ENCODE measurements around the gene EYS. TPM values are rescaled to one million over a fixed set of nuclear protein-coding genes. Genes with fewer than 3 reads are reported as not detected.

The EYS gene
- polyA plus RNA-seq, 2 of the 4 experiments (the other 2 are of a cell fraction): 0.03 to 0.06 TPM

DNA sequence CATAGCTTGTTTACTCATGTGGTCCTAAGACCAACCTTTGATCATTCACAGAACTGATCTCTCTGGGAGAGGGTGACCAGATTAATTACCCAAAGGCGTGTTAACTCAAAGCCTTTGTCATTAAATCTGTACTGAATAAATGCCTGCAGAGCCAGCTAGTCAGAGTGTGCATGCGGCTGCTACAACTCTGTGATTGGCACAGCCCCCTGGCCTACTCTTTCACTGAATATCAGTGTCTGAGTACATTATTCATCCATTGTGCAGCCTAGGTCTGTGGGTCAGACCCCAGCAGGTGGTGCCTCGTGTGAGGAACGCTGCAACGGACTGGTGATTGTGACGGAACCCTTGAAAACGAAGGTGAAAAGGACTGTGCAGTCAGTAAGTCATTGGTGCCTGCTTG is 1407.8 kb downstream of the EYS start:
- WGBS (ENCODE audit: missing lambda C conversion rate): 52% methylated on average over 6 of the region's 7 CpGs
- no peak for DNase-seq (ENCODE audit: low read depth in 1 of 2, low spot score in 1 of 2)
- ChIA-PET CTCF (no interaction called here), POLR2A (no interaction called here)
- ATAC-seq: no peak
- FAIRE-seq: no peak
- no peak overlapping the region for H3K4me3 ChIP-seq
- no peaks in the 10 kb centered on the region for H3K4me1 ChIP-seq
- TF ChIP-seq JUN (IDR thresholded peaks at IDR 0.05) (no peak), RAD21 (conservative IDR thresholded peaks at IDR 0.05 in 1 of 2, IDR thresholded peaks at IDR 0.05 in 1 of 2) (no peak), ESRRA (IDR thresholded peaks at IDR 0.05; ENCODE audit: borderline replicate concordance, low read length) (no peak), POLR2AphosphoS2 (conservative IDR thresholded peaks at IDR 0.05; ENCODE audit: low read length) (no peak), NPAS2 (CRISPR knock-in tag; IDR thresholded peaks at IDR 0.05; ENCODE audit: borderline replicate concordance) (no peak), FOXS1 (CRISPR knock-in tag; IDR thresholded peaks at IDR 0.05) (no peak), ZC3H11A (IDR thresholded peaks at IDR 0.05) (no peak), CBX8 (IDR thresholded peaks at IDR 0.05) (no peak), PHF8 (IDR thresholded peaks at IDR 0.05; ENCODE audit: borderline replicate concordance, low read depth) (no peak), RFX5 (IDR thresholded peaks at IDR 0.05) (no peak), FOSB (CRISPR knock-in tag; IDR thresholded peaks at IDR 0.05) (no peak), BHLHE40 (IDR thresholded peaks at IDR 0.05; ENCODE audit: low read depth, low read length) (no peak), CHD4 (IDR thresholded peaks at IDR 0.05; ENCODE audit: borderline replicate concordance) (no peak)
- TF ChIP-seq, protein P1, sequence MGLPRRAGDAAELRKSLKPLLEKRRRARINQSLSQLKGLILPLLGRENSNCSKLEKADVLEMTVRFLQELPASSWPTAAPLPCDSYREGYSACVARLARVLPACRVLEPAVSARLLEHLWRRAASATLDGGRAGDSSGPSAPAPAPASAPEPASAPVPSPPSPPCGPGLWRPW (IDR thresholded peaks at IDR 0.05): no peak
- TF ChIP-seq, protein P2, sequence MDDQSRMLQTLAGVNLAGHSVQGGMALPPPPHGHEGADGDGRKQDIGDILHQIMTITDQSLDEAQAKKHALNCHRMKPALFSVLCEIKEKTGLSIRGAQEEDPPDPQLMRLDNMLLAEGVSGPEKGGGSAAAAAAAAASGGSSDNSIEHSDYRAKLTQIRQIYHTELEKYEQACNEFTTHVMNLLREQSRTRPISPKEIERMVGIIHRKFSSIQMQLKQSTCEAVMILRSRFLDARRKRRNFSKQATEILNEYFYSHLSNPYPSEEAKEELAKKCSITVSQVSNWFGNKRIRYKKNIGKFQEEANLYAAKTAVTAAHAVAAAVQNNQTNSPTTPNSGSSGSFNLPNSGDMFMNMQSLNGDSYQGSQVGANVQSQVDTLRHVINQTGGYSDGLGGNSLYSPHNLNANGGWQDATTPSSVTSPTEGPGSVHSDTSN (IDR thresholded peaks at IDR 0.05): no peak
- TF ChIP-seq, protein P3, sequence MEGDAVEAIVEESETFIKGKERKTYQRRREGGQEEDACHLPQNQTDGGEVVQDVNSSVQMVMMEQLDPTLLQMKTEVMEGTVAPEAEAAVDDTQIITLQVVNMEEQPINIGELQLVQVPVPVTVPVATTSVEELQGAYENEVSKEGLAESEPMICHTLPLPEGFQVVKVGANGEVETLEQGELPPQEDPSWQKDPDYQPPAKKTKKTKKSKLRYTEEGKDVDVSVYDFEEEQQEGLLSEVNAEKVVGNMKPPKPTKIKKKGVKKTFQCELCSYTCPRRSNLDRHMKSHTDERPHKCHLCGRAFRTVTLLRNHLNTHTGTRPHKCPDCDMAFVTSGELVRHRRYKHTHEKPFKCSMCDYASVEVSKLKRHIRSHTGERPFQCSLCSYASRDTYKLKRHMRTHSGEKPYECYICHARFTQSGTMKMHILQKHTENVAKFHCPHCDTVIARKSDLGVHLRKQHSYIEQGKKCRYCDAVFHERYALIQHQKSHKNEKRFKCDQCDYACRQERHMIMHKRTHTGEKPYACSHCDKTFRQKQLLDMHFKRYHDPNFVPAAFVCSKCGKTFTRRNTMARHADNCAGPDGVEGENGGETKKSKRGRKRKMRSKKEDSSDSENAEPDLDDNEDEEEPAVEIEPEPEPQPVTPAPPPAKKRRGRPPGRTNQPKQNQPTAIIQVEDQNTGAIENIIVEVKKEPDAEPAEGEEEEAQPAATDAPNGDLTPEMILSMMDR (IDR thresholded peaks at IDR 0.05): no peak
- TF ChIP-seq, protein P4, sequence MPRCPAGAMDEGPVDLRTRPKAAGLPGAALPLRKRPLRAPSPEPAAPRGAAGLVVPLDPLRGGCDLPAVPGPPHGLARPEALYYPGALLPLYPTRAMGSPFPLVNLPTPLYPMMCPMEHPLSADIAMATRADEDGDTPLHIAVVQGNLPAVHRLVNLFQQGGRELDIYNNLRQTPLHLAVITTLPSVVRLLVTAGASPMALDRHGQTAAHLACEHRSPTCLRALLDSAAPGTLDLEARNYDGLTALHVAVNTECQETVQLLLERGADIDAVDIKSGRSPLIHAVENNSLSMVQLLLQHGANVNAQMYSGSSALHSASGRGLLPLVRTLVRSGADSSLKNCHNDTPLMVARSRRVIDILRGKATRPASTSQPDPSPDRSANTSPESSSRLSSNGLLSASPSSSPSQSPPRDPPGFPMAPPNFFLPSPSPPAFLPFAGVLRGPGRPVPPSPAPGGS (IDR thresholded peaks at IDR 0.05): no peak
- TF ChIP-seq, protein P5, sequence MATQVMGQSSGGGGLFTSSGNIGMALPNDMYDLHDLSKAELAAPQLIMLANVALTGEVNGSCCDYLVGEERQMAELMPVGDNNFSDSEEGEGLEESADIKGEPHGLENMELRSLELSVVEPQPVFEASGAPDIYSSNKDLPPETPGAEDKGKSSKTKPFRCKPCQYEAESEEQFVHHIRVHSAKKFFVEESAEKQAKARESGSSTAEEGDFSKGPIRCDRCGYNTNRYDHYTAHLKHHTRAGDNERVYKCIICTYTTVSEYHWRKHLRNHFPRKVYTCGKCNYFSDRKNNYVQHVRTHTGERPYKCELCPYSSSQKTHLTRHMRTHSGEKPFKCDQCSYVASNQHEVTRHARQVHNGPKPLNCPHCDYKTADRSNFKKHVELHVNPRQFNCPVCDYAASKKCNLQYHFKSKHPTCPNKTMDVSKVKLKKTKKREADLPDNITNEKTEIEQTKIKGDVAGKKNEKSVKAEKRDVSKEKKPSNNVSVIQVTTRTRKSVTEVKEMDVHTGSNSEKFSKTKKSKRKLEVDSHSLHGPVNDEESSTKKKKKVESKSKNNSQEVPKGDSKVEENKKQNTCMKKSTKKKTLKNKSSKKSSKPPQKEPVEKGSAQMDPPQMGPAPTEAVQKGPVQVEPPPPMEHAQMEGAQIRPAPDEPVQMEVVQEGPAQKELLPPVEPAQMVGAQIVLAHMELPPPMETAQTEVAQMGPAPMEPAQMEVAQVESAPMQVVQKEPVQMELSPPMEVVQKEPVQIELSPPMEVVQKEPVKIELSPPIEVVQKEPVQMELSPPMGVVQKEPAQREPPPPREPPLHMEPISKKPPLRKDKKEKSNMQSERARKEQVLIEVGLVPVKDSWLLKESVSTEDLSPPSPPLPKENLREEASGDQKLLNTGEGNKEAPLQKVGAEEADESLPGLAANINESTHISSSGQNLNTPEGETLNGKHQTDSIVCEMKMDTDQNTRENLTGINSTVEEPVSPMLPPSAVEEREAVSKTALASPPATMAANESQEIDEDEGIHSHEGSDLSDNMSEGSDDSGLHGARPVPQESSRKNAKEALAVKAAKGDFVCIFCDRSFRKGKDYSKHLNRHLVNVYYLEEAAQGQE (IDR thresholded peaks at IDR 0.05): no peak
- no peak overlapping the region for H3K27ac ChIP-seq
- H3K9me3 ChIP-seq: no peaks in the 10 kb centered on the region
- no peak overlapping the region for H3K4me2 ChIP-seq

DNA sequence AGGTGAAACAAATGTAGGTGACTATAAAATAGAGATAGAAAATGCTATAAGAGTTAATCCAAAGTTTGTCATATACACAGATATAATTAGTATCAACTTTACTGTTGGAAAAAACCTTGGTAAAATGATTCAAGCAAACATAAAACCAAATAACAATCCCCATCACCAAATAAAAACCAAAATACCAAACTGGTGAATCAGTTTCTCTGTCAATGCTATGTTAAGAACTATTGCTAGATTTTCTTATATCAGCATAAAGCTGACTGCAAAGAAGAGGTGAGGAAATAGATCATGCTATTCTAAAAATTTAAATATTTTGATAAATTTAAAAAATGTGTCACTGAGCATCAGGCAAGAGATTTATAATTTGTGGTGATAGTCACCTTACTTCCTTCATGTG is 1413.0 kb downstream of the EYS start:
- H3K27ac ChIP-seq: no peak overlapping the region
- FAIRE-seq: no peak
- ChIA-PET POLR2A (no interaction called here), CTCF (interaction anchor here (1.2 kb wide), 1 partner anchor 10 kb away, joined by 3 read pairs; no protein-coding TSS in a partner anchor)
- no peaks in the 10 kb centered on the region for H3K9me3 ChIP-seq
- H3K4me3 ChIP-seq: no peak overlapping the region
- H3K4me2 ChIP-seq: no peak overlapping the region
- DNase-seq (ENCODE audit: low read depth in 1 of 2, low spot score in 1 of 2): no peak
- H3K4me1 ChIP-seq: no peaks in the 10 kb centered on the region
- no peak for ATAC-seq
- TF ChIP-seq RFX5 (IDR thresholded peaks at IDR 0.05) (no peak), NFE2L2 (conservative IDR thresholded peaks at IDR 0.05; ENCODE audit: low read length) (no peak), CBX8 (IDR thresholded peaks at IDR 0.05) (no peak), JUNB (IDR thresholded peaks at IDR 0.05) (no peak), FOXS1 (CRISPR knock-in tag; IDR thresholded peaks at IDR 0.05) (no peak), PHF8 (IDR thresholded peaks at IDR 0.05; ENCODE audit: borderline replicate concordance, low read depth) (no peak), RNF2 (IDR thresholded peaks at IDR 0.05; ENCODE audit: borderline replicate concordance, low read depth) (no peak)
- TF ChIP-seq, protein P6, sequence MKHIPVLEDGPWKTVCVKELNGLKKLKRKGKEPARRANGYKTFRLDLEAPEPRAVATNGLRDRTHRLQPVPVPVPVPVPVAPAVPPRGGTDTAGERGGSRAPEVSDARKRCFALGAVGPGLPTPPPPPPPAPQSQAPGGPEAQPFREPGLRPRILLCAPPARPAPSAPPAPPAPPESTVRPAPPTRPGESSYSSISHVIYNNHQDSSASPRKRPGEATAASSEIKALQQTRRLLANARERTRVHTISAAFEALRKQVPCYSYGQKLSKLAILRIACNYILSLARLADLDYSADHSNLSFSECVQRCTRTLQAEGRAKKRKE (CRISPR knock-in tag; IDR thresholded peaks at IDR 0.05; ENCODE audit: low read depth): no peak
- TF ChIP-seq, protein P3 (IDR thresholded peaks at IDR 0.05): no peak
- TF ChIP-seq, protein P7, sequence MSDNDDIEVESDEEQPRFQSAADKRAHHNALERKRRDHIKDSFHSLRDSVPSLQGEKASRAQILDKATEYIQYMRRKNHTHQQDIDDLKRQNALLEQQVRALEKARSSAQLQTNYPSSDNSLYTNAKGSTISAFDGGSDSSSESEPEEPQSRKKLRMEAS (IDR thresholded peaks at IDR 0.05): no peak

Measured in A549 (cell line).